Esophagus squamous epithelium (tissue), 4 donors: Measurements from ENCODE around the gene MICA.
"Not testable (repeated sequence)": the region's sequence is repeated elsewhere in the genome, so short reads cannot be mapped to it uniquely, and the experiment has no call there.

Experiments
- POLR2A ChIP-seq, 4 donors: fragments of 450-650 bp; IDR thresholded peaks; one replicate each; pipeline ENCODE4 v1.6.1; 2017; ENCODE audit warnings: antibody characterized with exemption in 4 of 4, mild to moderate bottlenecking in 4 of 4, moderate library complexity in 3 of 4
- TF ChIP-seq, protein P1 (sequence below), 6 experiments: fragments of 450-650 bp in 4 of 6; fragments of 200-600 bp in 2 of 6; sonication (generic) in 2 of 6; IDR thresholded peaks; one replicate each; pipeline ENCODE4 v1.5.1; 2016 to 2019; ENCODE audit warnings: antibody characterized with exemption in 6 of 6, mild to moderate bottlenecking in 4 of 6, moderate library complexity in 4 of 6

DNA sequence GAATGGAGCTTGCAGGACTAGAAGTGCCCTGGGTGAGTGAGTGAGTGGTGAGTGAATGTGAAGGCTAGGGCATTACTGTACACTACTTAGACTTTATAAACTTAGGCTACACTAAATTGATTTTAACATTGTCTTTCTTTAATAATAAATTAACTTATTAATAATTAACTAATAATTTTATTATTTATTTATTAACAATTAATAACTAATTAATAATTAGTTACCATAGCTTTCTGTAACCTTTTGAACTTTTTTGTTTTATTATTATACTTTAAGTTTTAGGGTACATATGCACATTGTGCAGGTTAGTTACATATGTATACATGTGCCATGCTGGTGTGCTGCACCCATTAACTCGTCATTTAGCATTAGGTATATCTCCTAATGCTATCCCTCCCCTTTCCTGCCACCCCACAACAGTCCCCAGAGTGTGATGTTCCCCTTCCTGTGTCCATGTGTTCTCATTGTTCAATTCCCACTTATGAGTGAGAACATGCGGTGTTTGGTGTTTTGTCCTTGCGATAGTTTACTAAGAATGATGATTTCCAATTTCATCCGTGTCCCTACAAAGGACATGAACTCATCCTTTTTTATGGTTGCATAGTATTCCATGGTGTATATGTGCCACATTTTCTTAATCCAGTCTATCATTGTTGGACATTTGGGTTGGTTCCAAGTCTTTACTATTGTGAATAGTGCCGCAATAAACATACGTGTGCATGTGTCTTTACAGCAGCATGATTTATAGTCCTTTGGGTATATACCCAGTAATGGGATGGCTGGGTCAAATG, 43.8 kb downstream of the MICA start:
- TF ChIP-seq, protein P1, sequence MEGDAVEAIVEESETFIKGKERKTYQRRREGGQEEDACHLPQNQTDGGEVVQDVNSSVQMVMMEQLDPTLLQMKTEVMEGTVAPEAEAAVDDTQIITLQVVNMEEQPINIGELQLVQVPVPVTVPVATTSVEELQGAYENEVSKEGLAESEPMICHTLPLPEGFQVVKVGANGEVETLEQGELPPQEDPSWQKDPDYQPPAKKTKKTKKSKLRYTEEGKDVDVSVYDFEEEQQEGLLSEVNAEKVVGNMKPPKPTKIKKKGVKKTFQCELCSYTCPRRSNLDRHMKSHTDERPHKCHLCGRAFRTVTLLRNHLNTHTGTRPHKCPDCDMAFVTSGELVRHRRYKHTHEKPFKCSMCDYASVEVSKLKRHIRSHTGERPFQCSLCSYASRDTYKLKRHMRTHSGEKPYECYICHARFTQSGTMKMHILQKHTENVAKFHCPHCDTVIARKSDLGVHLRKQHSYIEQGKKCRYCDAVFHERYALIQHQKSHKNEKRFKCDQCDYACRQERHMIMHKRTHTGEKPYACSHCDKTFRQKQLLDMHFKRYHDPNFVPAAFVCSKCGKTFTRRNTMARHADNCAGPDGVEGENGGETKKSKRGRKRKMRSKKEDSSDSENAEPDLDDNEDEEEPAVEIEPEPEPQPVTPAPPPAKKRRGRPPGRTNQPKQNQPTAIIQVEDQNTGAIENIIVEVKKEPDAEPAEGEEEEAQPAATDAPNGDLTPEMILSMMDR (IDR thresholded peaks at IDR 0.05), result not testable (repeated sequence)
- not testable (repeated sequence) for TF ChIP-seq POLR2A (IDR thresholded peaks at IDR 0.05)
